Fibroblast of pulmonary artery (primary cell): ENCODE measurements around the gene CCNG2.
A peak's percentile ranks its signal among the peaks of the same experiment; 100 is the strongest.

Source experiments
- DNase-seq: peaks from one replicate; pipeline ENCODE4 v3.0.0-alpha.2; 2010; ENCODE audit warnings: low read depth
- H3K4me3 ChIP-seq: replicated peaks from 2 replicates; pipeline ENCODE4 v1.5.1; 2011; ENCODE audit warnings: low read depth, mild to moderate bottlenecking, control low read depth, low read length, moderate library complexity
- CTCF ChIP-seq: IDR thresholded peaks from 2 replicates; pipeline ENCODE4 v1.5.1; 2011; ENCODE audit warnings: mild to moderate bottlenecking, control low read depth, low read length, inconsistent platforms; ENCODE audit errors: missing control alignments

The CCNG2 gene

GRCh38 chr4:77153006-77153405 is 4.0 kb upstream of the CCNG2 start:
- no peak for TF ChIP-seq CTCF
- no peak overlapping the region for H3K4me3 ChIP-seq
- DNase-seq, result no peak

- H3K4me3 ChIP-seq, result no peak overlapping the region
- no peak for DNase-seq
- no peak for TF ChIP-seq CTCF
These were observed 2.9 kb upstream of the CCNG2 start for GRCh38 chr4:77154065-77154464.

GRCh38 chr4:77154761-77155499 is 2.1 kb upstream of the CCNG2 start:
- DNase-seq, result no peak
- no peak for TF ChIP-seq CTCF
- no peak overlapping the region for H3K4me3 ChIP-seq

GRCh38 chr4:77155631-77156452 is 1.2 kb upstream of the CCNG2 start:
- DNase-seq, result no peak
- peak overlapping the region; percentile 96 for H3K4me3 ChIP-seq

GRCh38 chr4:77156533-77156911 is 485 bp upstream of the CCNG2 start:
- TF ChIP-seq CTCF, result no peak
- H3K4me3 ChIP-seq, result peak overlapping the region; percentile 96
- peak; percentile 99 for DNase-seq

More at GRCh38 chr4:77155631-77156452, 1.2 kb upstream of the CCNG2 start:
- no peak for TF ChIP-seq CTCF

- peak; percentile 90 for DNase-seq
- TF ChIP-seq CTCF, result no peak
These were observed 966 bp downstream of the CCNG2 start for GRCh38 chr4:77157859-77158486.

More at GRCh38 chr4:77157859-77158486, 966 bp downstream of the CCNG2 start:
- peak overlapping the region; percentile 96 for H3K4me3 ChIP-seq
